Measurements from ENCODE around the gene OR2A25.

Gene OR2A25

DNA sequence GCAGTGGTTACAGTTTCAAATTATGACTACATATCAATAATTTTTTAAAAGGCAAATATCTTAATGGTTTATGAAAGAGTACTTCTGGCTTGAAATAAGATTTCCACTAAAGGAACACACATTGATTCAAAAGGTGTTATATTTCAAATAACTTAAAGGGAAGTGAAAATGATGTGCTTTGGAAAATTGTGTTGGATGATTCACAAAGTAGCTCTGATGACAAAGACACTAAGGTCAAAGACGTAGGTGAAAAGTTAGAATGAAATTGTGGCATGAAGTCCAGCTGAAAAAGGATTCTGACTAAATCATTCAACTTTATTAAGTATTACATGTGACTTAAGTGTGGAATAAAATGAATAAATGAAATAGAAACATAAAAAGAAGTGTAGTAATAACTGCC lies 41.6 kb upstream of the OR2A25 start:
- no peak overlapping the region for H3K4me3 ChIP-seq (ENCODE audit: low read depth, low read length)
- TF ChIP-seq CTCF (IDR thresholded peaks at IDR 0.05; ENCODE audit: borderline replicate concordance, insufficient read depth, low read depth, low read length) = no peak

DNA sequence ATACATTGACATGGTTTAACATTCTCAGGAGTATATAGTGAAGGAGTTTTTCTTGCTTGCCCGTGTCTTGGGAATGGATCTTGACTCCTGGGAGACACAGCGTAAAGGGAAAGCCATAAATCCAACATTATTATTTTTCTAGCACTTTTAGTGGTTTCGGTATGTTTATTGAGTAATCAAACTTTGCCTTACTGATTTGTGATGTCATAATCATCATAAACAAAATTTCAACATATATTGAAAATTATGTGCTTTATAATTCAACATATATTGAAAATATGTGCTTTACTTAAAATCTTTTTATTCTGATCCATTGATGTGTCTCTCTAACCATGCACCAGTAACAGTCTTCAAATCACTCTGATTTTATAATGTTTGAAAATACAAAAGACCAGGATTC lies 41.1 kb upstream of the OR2A25 start:
- no peak for TF ChIP-seq CTCF (IDR thresholded peaks at IDR 0.05; ENCODE audit: borderline replicate concordance, insufficient read depth, low read depth, low read length)
- H3K4me3 ChIP-seq (ENCODE audit: low read depth, low read length) = no peak overlapping the region

- TF ChIP-seq CTCF (IDR thresholded peaks at IDR 0.05; ENCODE audit: borderline replicate concordance, insufficient read depth, low read depth, low read length) = no peak
- no peak overlapping the region for H3K4me3 ChIP-seq (ENCODE audit: low read depth, low read length)
Measured at GRCh38 chr7:144032516-144032915, 37.1 kb upstream of the OR2A25 start.

- TF ChIP-seq CTCF (IDR thresholded peaks at IDR 0.05; ENCODE audit: borderline replicate concordance, insufficient read depth, low read depth, low read length) = no peak
- no peak overlapping the region for H3K4me3 ChIP-seq (ENCODE audit: low read depth, low read length)
Measured at GRCh38 chr7:144032985-144033709, 36.5 kb upstream of the OR2A25 start.

- no peak for TF ChIP-seq CTCF (IDR thresholded peaks at IDR 0.05; ENCODE audit: borderline replicate concordance, insufficient read depth, low read depth, low read length)
- no peak overlapping the region for H3K4me3 ChIP-seq (ENCODE audit: low read depth, low read length)
Measured at GRCh38 chr7:144035385-144035784, 34.2 kb upstream of the OR2A25 start.

DNA sequence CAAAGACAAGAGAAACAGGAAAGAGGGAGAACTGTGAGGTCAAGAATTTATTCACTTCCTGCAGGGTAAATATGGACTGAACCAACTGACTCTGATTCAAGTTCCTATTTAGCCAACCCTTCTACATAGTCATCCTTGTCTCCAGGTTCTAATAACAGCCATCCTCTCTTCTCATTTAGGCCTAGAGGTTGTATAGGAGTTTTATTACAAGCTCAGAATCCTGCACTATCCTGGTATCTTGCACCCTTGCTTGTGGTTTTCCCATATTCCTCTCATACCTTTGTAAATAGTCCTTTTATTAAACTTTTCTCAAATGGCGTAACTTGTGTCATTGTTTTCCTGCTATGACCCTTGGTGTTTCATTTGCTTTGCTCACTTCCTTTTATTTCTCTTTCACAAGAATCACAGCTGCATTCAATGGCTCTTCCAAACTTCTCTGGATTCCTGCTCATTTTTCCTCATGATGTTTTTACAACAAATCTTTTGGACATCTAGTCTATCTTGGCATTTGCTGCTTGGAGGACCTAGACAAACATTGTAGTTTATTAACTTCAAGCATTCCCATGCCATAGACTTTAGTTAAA lies 33.2 kb upstream of the OR2A25 start:
- TF ChIP-seq CTCF (IDR thresholded peaks at IDR 0.05; ENCODE audit: borderline replicate concordance, insufficient read depth, low read depth, low read length) = no peak
- H3K4me3 ChIP-seq (ENCODE audit: low read depth, low read length) = no peak overlapping the region

DNA sequence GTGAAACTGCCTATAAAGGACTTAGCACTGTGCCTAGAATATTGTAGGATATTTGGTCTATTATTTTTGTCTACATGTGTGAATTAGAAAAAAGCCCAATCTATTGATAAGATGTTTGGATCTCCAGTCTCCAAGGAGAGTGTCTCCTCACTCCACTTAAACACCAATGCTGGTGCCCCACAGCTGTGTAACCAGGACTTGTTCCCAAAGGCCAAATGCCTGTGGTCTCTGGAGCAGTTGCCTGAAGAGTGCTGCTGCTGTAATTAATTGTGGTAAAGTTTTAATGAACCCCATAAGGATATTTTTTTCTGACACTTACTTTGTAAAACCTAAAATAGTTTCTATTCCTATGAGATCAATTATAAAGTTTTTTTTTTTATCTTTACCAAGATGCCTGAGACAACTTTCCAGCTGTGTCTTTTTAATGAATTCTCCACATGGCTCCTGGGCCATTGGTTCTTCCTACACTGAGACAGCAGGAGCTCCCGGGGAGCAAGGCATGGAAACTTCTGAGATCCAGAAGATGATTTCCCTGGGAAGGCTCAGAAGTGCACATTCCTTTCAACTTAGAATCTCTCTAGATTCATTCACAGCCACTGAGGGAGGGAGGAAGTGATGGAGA lies 32.1 kb upstream of the OR2A25 start:
- no peak for TF ChIP-seq CTCF (IDR thresholded peaks at IDR 0.05; ENCODE audit: borderline replicate concordance, insufficient read depth, low read depth, low read length)
- H3K4me3 ChIP-seq (ENCODE audit: low read depth, low read length) = no peak overlapping the region

All from GM12875 (cell line).